ENCODE results near the gene STMN3.

DNA sequence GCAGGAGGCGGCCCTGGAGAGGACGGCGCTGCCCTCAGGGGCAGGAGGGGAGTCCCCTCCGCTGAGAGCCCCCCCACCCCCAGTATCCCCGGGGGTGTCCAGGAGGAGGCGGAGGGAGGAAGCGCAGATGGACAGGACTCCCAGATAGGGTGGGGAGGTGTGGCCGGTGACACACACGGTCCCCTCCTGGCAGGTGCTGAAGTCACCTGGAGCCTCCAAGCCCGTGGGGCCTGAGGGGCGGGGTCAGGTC is 1.4 kb downstream of the STMN3 start:
- TF ChIP-seq, protein P1, sequence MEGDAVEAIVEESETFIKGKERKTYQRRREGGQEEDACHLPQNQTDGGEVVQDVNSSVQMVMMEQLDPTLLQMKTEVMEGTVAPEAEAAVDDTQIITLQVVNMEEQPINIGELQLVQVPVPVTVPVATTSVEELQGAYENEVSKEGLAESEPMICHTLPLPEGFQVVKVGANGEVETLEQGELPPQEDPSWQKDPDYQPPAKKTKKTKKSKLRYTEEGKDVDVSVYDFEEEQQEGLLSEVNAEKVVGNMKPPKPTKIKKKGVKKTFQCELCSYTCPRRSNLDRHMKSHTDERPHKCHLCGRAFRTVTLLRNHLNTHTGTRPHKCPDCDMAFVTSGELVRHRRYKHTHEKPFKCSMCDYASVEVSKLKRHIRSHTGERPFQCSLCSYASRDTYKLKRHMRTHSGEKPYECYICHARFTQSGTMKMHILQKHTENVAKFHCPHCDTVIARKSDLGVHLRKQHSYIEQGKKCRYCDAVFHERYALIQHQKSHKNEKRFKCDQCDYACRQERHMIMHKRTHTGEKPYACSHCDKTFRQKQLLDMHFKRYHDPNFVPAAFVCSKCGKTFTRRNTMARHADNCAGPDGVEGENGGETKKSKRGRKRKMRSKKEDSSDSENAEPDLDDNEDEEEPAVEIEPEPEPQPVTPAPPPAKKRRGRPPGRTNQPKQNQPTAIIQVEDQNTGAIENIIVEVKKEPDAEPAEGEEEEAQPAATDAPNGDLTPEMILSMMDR (conservative IDR thresholded peaks at IDR 0.05), result no peak
- TF ChIP-seq ZFX (IDR thresholded peaks at IDR 0.05), result no peak
